ENCODE measurements around the gene SLC18B1. TPM values are rescaled to one million over a fixed set of nuclear protein-coding genes. Genes with fewer than 3 reads are reported as not detected.

Gene SLC18B1
- total RNA-seq, 4 donors from 2014 or later = 3.9 to 12.3 (median 6.6) TPM

DNA sequence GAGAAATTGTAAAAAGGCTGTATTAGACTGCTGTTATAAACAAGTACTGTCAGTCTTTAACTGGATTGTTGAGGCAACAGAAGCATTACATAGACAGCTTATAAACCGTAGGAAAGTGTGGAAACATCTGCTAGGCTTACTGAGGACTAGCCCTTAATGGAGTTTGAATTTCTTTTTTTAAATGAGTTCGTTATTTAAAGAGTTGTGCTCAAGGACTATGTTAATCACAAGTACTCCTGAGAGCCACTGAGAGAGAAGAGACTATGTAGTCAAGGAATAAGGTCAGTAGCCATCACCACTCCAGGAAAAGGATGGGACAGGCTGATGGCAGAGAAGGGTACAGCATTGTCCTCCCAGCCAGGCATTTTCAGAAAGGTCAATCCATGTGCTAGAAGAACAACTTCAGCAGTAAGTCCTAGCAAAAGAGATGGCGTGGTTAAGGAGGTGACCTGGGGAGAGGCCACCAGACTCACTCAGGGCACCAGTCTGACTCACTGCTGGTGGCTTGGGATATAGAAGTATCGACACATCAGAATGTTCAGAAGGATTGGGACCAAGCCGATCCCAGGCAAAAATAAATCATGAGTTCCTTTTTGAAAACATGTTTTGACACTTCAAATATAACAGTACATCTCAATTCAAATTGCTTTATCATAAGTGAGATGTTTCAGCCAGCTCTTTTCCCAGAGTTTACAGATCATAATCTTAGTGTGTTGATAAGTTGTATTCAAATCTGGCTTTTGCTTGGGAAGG is 22.4 kb upstream of the SLC18B1 start:
- Histone ChIP-seq H3K9me3 (no peaks in the 10 kb centered on the region), H3K27me3 (no peaks in the 10 kb centered on the region), H3K36me3 (peaks cover 0 to 51% (median 4%) of the 10 kb centered on the region in 3 donors), H3K4me3 (no peak overlapping the region), H3K4me1 (peaks cover 0 to 50% (median 6%) of the 10 kb centered on the region in 4 donors), H3K27ac (no peak overlapping the region)
- DNase-seq (ENCODE audit: low spot score in 2 of 2) = no peak
- TF ChIP-seq POLR2A (IDR thresholded peaks at IDR 0.05) = no peak
- WGBS, 2 donors = 74 to 76% methylated on average over 5 of the region's 5 CpGs

DNA sequence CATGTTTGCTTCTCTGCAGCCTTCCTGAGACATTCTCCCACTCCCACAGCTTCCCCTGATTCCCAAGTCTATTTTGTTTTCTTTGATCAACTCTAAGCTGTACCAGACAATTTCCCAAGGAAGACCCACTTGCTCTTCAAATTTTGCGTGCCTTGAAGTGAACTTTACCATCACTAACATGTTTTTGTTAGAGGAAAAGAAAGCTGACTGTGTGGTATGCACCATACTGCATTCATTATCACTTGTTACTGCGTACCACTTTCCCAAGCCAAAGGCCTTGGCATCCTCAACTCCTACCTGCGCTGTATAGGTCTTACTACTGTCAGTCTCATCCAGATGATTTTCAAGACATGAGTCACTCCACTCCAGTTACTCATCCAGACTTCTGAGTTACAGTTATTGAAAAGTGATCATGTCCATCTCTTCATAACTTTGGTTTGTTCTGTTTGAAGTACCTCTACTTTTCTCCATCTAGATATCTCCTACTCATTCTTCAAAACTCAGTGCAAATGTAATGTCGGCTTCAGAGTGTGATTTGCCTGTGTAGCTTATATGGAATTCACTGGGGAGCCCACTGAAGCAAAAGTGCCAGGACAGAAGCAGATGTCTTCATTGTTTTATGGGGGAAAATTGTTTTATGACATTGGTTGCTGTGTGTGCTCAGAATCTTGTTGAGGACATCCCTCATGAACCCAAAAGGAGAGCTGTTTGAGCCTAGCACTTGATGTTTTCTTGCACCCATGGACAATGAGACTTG is 21.1 kb upstream of the SLC18B1 start:
- TF ChIP-seq, protein P1, sequence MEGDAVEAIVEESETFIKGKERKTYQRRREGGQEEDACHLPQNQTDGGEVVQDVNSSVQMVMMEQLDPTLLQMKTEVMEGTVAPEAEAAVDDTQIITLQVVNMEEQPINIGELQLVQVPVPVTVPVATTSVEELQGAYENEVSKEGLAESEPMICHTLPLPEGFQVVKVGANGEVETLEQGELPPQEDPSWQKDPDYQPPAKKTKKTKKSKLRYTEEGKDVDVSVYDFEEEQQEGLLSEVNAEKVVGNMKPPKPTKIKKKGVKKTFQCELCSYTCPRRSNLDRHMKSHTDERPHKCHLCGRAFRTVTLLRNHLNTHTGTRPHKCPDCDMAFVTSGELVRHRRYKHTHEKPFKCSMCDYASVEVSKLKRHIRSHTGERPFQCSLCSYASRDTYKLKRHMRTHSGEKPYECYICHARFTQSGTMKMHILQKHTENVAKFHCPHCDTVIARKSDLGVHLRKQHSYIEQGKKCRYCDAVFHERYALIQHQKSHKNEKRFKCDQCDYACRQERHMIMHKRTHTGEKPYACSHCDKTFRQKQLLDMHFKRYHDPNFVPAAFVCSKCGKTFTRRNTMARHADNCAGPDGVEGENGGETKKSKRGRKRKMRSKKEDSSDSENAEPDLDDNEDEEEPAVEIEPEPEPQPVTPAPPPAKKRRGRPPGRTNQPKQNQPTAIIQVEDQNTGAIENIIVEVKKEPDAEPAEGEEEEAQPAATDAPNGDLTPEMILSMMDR (IDR thresholded peaks at IDR 0.05) = no peak
- TF ChIP-seq POLR2A (IDR thresholded peaks at IDR 0.05) (no peak), EP300 (IDR thresholded peaks at IDR 0.05) (no peak)
- no peak overlapping the region for H3K27ac ChIP-seq

DNA sequence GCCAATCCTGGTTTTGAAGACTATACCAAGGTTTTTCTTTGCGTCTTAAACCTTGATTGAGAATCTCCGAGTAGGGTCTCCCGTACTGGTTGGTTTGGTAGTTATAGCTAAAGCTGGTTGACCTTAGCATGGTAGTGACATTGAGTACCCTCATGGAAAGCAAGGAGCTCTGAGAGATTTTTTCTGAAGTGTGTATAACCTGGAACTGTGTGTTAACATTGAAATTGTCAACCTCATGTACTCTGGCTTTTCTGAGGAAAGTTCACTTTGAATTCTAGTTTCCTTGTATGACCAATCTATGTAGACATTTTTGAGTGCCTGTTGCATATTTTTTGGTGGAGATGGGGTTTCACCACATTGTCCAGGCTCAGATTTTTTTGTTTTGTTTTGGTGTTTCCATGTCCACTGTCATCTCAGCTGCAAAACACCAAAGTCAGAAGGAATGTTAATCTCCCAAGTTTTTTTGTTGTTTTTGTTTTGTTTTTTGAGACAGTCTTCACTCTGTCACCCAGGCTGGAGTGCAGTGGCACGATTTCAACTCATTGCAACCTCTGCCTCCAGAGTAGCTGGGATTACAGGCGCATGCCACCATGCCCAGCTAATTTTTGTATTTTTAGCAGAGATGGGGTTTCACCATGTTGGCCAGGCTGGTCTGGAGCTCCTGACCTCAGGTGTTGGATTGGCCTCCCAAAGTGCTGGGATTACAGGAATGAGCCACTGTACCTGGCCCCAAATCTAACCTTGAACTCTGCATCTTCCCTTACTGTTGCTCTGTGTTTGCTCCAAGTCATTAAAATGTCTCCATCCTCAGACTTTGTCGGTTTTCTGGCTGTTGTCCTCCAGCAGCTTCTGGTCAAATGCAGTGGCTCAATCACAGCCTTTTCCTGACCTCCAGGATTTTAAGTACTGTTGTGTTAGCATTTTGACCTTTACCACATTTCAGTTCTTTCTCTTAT is 20.2 kb upstream of the SLC18B1 start:
- Histone ChIP-seq H3K27me3 (no peaks in the 10 kb centered on the region), H3K9me3 (no peaks in the 10 kb centered on the region), H3K4me3 (no peak overlapping the region), H3K4me1 (peaks cover 0 to 50% (median 10%) of the 10 kb centered on the region in 4 donors), H3K27ac (peak overlapping the region in 1 of 4 donors; percentile 0), H3K36me3 (peaks cover 0 to 54% (median 4%) of the 10 kb centered on the region in 3 donors)
- DNase-seq (ENCODE audit: low spot score in 2 of 2) = no peak
- no peak for TF ChIP-seq EP300 (IDR thresholded peaks at IDR 0.05)
- no peak for TF ChIP-seq POLR2A (IDR thresholded peaks at IDR 0.05)
- TF ChIP-seq, protein P1 (IDR thresholded peaks at IDR 0.05) = no peak
- WGBS, 2 donors = 74 to 88% methylated on average over 6 of the region's 6 CpGs

More for the DNA sequence above, 21.1 kb upstream of the SLC18B1 start:
- H3K4me3 ChIP-seq = no peak overlapping the region
- 90 to 91% methylated on average over 4 of the region's 4 CpGs for WGBS, 2 donors
- H3K9me3 ChIP-seq = no peaks in the 10 kb centered on the region
- no peaks in the 10 kb centered on the region for H3K27me3 ChIP-seq
- peaks cover 0 to 54% (median 4%) of the 10 kb centered on the region in 3 donors for H3K36me3 ChIP-seq
- peaks cover 0 to 57% (median 10%) of the 10 kb centered on the region in 4 donors for H3K4me1 ChIP-seq
- DNase-seq (ENCODE audit: low spot score in 2 of 2) = no peak

DNA sequence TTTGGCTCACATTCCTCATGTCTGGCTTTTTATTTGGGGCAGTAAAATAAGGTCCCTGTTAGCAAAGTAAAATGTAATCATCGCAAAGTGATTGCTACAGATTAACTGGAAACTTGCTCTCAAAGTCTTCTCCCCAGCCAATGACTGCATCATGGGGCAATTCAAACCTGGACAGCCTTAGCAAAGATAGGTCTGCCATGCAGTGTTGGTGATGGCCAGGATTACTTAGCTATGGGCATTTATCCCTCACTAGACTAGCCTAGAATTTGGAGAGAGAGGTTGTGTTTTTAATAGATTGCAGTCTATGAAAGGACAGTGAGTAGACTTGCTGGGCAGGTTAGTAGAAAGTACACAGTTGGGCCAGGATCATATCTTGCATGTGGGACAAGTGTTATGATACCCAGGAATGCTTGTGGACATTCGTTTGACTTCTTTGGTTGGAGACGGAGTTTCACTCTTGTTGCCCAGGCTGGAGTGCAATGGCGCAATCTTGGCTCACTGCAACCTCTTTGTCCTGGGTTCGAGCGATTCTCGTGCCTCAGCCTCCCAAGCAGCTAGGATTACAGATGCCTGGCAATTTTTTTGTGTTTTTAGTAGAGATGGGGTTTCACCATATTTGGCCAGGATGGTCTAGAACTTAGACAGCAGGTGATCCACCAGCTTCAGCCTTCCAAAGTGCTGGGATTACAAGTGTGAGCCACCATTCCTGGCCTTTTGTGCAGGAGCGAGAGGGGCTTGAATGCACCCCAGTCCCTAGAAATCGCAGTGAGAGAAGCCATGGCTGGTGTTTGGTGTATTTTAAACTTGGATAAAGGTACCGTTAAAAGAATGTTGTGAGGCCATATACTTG is 19.3 kb upstream of the SLC18B1 start:
- H3K4me1 ChIP-seq = peaks cover 0 to 46% (median 10%) of the 10 kb centered on the region in 4 donors
- TF ChIP-seq POLR2A (IDR thresholded peaks at IDR 0.05) = no peak
- TF ChIP-seq, protein P1 (IDR thresholded peaks at IDR 0.05) = no peak
- no peak for TF ChIP-seq EP300 (IDR thresholded peaks at IDR 0.05)

More for the DNA sequence above, 19.3 kb upstream of the SLC18B1 start:
- Histone ChIP-seq H3K36me3 (peaks cover 0 to 54% (median 4%) of the 10 kb centered on the region in 3 donors), H3K9me3 (no peaks in the 10 kb centered on the region), H3K27ac (no peak overlapping the region), H3K4me3 (no peak overlapping the region), H3K27me3 (no peaks in the 10 kb centered on the region)
- WGBS, 2 donors = 90 to 91% methylated on average over 10 of the region's 10 CpGs
- DNase-seq (ENCODE audit: low spot score in 2 of 2) = no peak
